Ovary (tissue), 9 donors: ENCODE data around the gene ABCA4. TPM values are rescaled to one million over a fixed set of nuclear protein-coding genes. Genes with fewer than 3 reads are reported as not detected.

Source experiments
- DNase-seq, 5 donors: peaks; one replicate each; pipeline ENCODE4 v3.0.0-alpha.2; 2019 to 2020
- H3K27ac ChIP-seq, 2 donors: fragments of 200-600 bp; one replicate each; pipeline versions ENCODE4 v1.5.1 to v1.8.0; 2019 to 2022
- H3K27me3 ChIP-seq: fragments of 200-600 bp; one replicate; pipeline ENCODE4 v1.8.0; 2022
- H3K36me3 ChIP-seq: fragments of 200-600 bp; sonication (generic); one replicate; pipeline ENCODE4 v1.5.1; 2019
- H3K4me1 ChIP-seq: one replicate; pipeline ENCODE4 v1.8.1; 2013; ENCODE audit warnings: mild to moderate bottlenecking, moderate library complexity; ENCODE audit not compliant: insufficient read depth
- H3K4me3 ChIP-seq: fragments of 200-600 bp; sonication (generic); one replicate; pipeline ENCODE4 v1.5.1; 2017
- H3K9me3 ChIP-seq, 2 donors: fragments of 200-600 bp in 1 of 2; sonication (generic) in 1 of 2; one replicate each; pipeline versions ENCODE4 v1.5.1 to v1.8.1; 2013 to 2019; ENCODE audit warnings: mild to moderate bottlenecking in 1 of 2, moderate library complexity in 1 of 2
- CTCF ChIP-seq, 3 donors: fragments of 450-650 bp in 2 of 3; fragments of 200-600 bp in 1 of 3; IDR thresholded peaks; one replicate each; pipeline versions ENCODE4 v1.5.1 to v1.8.0; 2016 to 2022; ENCODE audit warnings: antibody characterized with exemption in 3 of 3, mild to moderate bottlenecking in 1 of 3
- EP300 ChIP-seq: sonication (generic); formaldehyde crosslinking; IDR thresholded peaks from one replicate; pipeline ENCODE4 v1.6.1; 2017; ENCODE audit warnings: antibody characterized with exemption
- POLR2A ChIP-seq: fragments of 450-650 bp; IDR thresholded peaks from one replicate; pipeline ENCODE4 v1.6.1; 2017; ENCODE audit warnings: antibody characterized with exemption, mild to moderate bottlenecking, moderate library complexity
- WGBS, 3 donors: extraction: QIAGEN DNeasy Blood & Tissue Kit in 1 of 3; methylation state at CpG; one replicate each; pipeline versions ENCODE4 v1.1.5 to v1.1.7; 2013 to 2017; 5-methylcytosine and 5-hydroxymethylcytosine counted together
- intact Hi-C, 4 donors: fragments of 100-400 bp; cut with DNase I; formaldehyde crosslinking; loops; one replicate each; pipeline versions ENCODE4 v1.11.0 to v1.15.1; 2022 to 2023
- polyA plus RNA-seq, 2 donors: library from polyadenylated mRNA; stranded (reverse); fragments of 200-250 nt in 1 of 2; fragments of 350-450 nt in 1 of 2; fragmentation: Illumina TruSeq in 1 of 2; extraction: RNeasy Lipid Tissue Mini Kit (QIAGEN cat#74804) in 1 of 2; gene quantifications; one replicate each; pipeline ENCODE4 v1.2.3, GENCODE V29; 2013 to 2014
- total RNA-seq, 7 donors: library from RNA; depleted of rRNA in 2 of 7; stranded (reverse); fragments of >200 nt in 2 of 7; fragmentation: NEBNext Ultra II Directional in 3 of 7; extraction: Animal tissue kit (Norgen Biotek cat#: 25700) in 3 of 7; gene quantifications; one replicate each; pipeline versions ENCODE4 v1.1.0 to v1.2.4, GENCODE V29; 2016 to 2023
- donor health status: DM: no; HTN: no; CAD: no; lungs with moderate emphysema.
- donor health status: DM: no; HTN: no; CAD: no.
- donor health status: Bipolar disorder and iron deficiency.
- donor health status: DM: yes; HTN: yes; CAD: no.
- donor health status: DM: no; HTN: no; CAD: no.
- donor health status: DM: yes; HTN: yes; CAD: no.

Gene ABCA4
- total and polyA plus RNA-seq, 9 donors, result 0.12 to 3.1 (median 0.35) TPM

- H3K9me3 ChIP-seq, result no peaks in the 10 kb centered on the region
- H3K27me3 ChIP-seq, result no peaks in the 10 kb centered on the region
- peak overlapping the region in 1 of 2 donors; percentile 36 for H3K27ac ChIP-seq
- 69 to 95% (median 92%) methylated on average over 3 of the region's 3 CpGs for WGBS, 3 donors
- no peak for DNase-seq
- no peak overlapping the region for H3K4me3 ChIP-seq
- peaks cover 6% of the 10 kb centered on the region for H3K4me1 ChIP-seq
- no peaks in the 10 kb centered on the region for H3K36me3 ChIP-seq
- no peak for TF ChIP-seq EP300
- TF ChIP-seq CTCF (IDR thresholded peaks at IDR 0.05), result no peak
- no peak for TF ChIP-seq POLR2A
- intact Hi-C loops, result no loop called here
Observed at GRCh38 chr1:94070865-94071264, 50.1 kb downstream of the ABCA4 start.

- Histone ChIP-seq H3K4me3 (no peak overlapping the region), H3K4me1 (peaks cover 6% of the 10 kb centered on the region), H3K27ac (peak overlapping the region in 1 of 2 donors; percentile 36), H3K27me3 (no peaks in the 10 kb centered on the region), H3K36me3 (no peaks in the 10 kb centered on the region), H3K9me3 (no peaks in the 10 kb centered on the region)
- 38 to 64% (median 53%) methylated on average over 2 of the region's 2 CpGs for WGBS, 3 donors
- intact Hi-C loops, result loop anchor here in 1 of 4 donors (5.0 kb wide), 1 partner anchor 32 kb away; no protein-coding TSS in a partner anchor
- DNase-seq, result no peak
- TF ChIP-seq CTCF (IDR thresholded peaks at IDR 0.05) (no peak), EP300 (no peak), POLR2A (no peak)
Observed at GRCh38 chr1:94069919-94070285, 51.0 kb downstream of the ABCA4 start.

GRCh38 chr1:94068999-94069918 is 51.7 kb downstream of the ABCA4 start:
- TF ChIP-seq EP300, result no peak
- no peak for TF ChIP-seq POLR2A
- no peak for TF ChIP-seq CTCF (IDR thresholded peaks at IDR 0.05)
- no peaks in the 10 kb centered on the region for H3K36me3 ChIP-seq
- peaks cover 7% of the 10 kb centered on the region for H3K4me1 ChIP-seq
- H3K27ac ChIP-seq, result peak overlapping the region in 1 of 2 donors; percentile 28
- DNase-seq, result peak in 2 of 5 donors; percentile 46 to 55
- H3K27me3 ChIP-seq, result no peaks in the 10 kb centered on the region
- intact Hi-C loops, result loop anchor here in 1 of 4 donors (5.0 kb wide), 1 partner anchor 33 kb away; no protein-coding TSS in a partner anchor
- H3K4me3 ChIP-seq, result no peak overlapping the region
- no peaks in the 10 kb centered on the region for H3K9me3 ChIP-seq
- WGBS, 3 donors, result 32 to 49% (median 39%) methylated on average over 16 of the region's 16 CpGs

GRCh38 chr1:94068096-94068998 is 52.6 kb downstream of the ABCA4 start:
- peak overlapping the region in 1 of 2 donors; percentile 28 for H3K27ac ChIP-seq
- H3K36me3 ChIP-seq, result no peaks in the 10 kb centered on the region
- DNase-seq, result no peak
- H3K27me3 ChIP-seq, result no peaks in the 10 kb centered on the region
- no peaks in the 10 kb centered on the region for H3K9me3 ChIP-seq
- H3K4me3 ChIP-seq, result no peak overlapping the region
- H3K4me1 ChIP-seq, result peaks cover 11% of the 10 kb centered on the region
- TF ChIP-seq POLR2A (no peak), CTCF (IDR thresholded peaks at IDR 0.05) (no peak)
- 85 to 90% (median 86%) methylated on average over 6 of the region's 6 CpGs for WGBS, 3 donors
- intact Hi-C loops, result loop anchor here in 1 of 4 donors (5.0 kb wide), 1 partner anchor 34 kb away; no protein-coding TSS in a partner anchor
